GM18858 (cell line): Measurements from ENCODE around the gene NEGR1.

Experiments
- ATAC-seq: cut with Tn5 transposase; IDR thresholded peaks from one replicate; pipeline ENCODE4 v1.9.1; 2021; ENCODE audit not compliant: unreplicated experiment

Gene NEGR1

DNA sequence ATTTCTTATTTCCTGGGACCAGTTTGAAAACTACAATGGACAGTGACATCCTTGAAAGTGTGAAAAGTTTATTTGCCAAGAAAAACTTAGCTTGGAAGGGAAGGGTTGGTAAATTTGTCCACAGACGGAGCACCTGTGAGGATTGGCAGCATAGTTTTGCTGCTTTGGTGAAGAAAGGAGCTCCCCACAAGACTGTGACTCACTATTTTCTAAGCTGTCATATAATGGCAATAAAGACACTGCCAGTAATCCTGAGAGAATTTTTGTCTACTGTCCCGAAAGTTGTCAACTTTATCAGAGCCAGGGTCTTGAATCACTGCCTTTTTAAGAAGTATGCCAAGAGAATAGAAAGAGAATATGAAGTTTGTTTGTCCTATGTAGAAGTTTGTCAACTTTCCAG is 230.8 kb downstream of the NEGR1 start:
- ATAC-seq: no peak

DNA sequence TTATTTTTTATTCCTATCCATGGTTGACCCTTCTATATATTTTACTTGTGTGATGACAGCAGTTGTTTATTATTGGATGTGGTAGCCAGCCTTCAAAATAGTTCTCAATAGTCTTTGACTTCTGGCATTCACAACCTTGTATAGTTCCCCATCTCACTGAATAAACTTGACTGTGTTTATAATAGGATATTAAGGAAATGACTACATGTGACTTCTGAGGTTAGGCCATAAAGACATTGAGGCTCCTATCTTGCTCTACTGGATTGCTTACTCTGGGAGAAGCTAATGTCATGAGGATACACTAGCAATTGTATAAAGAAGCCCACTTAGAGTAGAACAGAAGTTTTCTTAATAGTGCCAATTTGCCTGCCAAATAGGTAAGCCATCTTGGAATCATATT is 231.8 kb downstream of the NEGR1 start:
- ATAC-seq: no peak

- ATAC-seq: peak; percentile 85
Observed at GRCh38 chr1:72037745-72038343, 244.5 kb downstream of the NEGR1 start.

DNA sequence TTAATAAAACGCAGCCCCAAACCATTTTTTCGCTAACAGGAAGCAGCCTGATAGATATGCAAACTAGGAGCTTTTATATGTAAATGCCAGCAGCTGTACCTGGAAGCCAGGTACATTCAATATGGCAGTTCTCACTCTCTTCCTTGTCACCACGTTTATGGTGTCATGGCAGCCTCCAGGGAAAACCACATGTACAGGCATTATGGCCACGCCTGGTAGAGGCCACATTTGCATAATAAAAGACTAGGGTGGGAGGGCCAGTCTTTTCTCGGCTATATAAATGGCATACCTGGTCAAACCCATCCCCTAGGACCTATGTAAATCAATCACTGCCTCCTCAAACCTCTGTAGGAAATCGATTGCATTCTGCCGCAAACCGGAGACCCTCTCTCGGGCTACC is 247.5 kb downstream of the NEGR1 start:
- ATAC-seq: no peak

DNA sequence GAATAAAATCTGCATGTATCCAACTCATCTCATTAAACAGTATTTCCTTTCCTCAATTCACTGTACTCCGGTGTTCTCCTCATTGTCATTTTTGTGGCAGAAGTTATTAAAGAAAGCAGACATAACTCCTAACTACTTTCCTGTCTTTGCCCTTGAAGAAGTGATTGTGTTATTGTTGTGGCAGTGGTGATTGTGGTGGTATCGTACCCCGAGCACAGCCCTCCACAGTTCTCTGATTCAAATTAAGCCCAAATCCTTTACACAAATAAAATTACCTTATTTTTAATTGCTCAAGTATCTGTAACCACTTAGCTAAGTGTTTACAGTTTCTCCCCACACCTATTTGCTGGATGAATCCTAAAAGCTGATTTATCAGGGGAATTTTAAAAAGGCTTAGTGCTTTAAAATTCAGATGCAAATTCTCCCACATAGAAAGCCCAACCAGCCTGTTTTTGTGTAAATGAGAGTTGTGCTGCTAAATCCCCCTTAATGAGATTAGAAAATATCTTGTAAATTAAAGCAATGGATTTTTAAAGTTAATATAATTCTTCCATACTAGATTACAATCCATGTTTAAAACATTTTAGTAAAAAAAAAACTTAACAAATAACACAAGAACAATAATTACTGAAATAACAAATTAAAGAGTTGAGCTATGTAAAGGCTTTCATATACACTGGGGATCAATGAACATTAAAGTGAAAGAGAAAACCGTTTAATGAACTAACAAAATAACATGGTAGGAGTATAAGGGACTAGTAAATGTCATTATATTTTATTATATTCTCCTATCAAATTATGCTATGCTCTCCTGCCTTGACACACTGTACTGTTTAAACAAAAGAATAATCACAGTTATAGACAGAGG is 259.0 kb downstream of the NEGR1 start:
- no peak for ATAC-seq

DNA sequence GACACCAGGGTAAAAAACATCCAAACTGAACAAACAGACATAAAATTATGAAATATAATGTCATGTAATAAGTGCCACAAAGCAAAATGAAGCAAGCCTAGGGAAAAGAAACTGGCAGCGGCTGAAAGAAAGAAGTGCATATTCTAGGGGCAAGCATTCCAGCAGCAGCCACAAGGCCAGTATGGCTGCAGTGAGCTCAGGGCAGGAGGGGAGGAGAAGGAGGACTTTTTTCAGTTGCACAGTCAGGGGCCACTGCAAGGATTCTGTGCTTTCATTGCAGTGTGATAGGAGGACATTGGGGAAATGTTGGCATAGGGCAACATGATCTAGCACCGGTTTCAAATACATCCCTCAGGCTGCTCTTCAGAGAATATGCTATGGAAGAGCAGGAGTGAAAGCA is 263.8 kb downstream of the NEGR1 start:
- no peak for ATAC-seq

GRCh38 chr1:72015006-72015405 is 267.3 kb downstream of the NEGR1 start:
- no peak for ATAC-seq

DNA sequence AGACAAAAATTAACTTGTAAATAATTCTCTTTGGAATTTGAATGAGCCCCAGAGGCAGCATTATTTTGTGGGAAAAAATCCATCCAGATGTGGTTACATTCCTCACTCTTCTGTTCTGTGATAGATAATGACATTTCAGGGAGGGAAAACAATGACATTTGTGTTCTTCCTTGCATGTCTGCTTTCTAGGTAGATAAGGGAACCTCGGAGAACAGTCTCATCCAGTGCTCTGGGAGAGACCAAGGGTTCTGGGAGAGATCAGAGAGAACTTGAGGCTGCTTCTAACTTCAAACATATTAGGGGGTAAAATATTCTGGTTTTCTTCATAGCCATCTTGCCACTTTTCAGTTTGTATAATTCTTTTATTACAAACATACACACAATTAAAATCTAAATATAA is 269.2 kb downstream of the NEGR1 start:
- ATAC-seq: no peak

DNA sequence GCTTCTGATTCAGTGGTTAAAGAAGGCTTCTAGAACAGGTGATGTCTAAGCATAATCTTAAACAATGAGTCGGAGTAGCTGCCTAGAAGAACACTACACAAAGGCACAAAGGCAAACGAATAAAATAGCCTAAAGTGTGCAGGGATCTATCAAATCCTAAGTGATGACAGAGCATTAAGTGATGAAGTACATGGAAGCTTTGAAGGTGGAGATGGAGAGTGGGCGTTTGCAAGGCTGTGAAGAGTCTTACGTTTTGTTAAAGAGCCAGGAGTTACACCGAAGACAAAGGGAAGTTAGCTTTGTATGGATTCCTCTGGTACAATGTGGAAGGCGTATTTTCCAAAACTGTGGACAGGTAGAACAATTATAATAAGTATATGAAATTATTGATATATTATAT is 270.6 kb downstream of the NEGR1 start:
- ATAC-seq: no peak

GRCh38 chr1:72010094-72010431 is 272.3 kb downstream of the NEGR1 start:
- no peak for ATAC-seq

DNA sequence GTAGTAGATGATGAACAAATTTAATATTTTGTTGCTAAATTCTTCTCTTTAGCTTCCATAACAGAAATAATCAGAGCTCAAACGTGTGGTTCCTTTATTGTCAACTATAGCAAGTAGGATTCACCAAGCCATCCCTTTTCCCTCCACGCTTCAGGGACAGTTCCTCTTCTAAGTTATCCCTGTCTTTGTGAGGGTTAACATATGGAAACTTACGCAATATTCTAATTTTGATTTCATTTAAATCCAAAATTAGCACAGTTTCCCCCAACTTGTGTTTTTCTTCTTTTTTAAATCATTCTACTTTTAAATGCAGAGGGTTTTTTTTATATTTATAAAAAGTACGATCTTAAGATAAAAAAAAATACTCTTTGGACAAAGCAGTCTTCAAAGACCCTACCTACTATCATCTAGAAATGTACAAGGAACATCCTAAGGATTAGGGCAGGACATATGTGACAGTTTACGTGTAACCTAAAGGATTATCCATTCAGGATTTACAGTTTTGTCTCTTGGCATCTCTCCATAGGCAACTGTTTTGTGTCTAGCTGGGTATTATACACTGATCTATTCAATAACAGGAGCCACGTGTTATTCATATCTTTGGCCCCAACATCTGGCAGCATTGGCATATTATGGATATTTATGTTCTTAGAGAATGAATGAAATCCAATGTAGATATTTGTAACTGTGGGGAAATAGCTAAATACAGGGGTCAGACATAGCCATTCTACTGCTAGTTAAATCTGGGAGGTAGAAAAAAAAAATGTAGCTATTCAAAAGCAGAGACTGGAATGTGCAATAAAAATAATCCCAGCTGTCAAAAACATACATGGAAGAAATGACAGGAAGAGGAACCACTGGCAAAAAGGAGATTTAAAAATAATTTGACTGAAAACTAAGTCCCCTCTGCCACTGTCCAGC is 272.9 kb downstream of the NEGR1 start:
- ATAC-seq: no peak

GRCh38 chr1:72007312-72007711 is 275.0 kb downstream of the NEGR1 start:
- ATAC-seq: no peak

DNA sequence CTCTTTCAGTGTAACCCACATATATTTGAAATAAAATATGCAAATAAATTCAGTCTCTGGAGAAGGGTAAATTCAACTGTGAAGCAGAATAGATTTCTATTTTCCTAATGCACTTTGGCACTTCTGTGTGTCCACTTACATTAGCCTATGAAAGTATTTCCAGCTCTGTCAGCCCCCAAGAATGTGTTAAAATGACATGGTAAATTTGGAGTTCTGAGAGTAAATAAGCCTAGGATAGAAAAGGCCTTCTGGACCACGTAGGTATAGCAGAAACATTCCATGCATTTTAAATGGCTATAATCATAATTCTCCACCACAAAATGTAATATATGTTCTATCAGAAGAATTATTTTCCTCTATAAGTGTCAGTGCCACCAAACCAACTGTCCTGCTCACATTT is 276.2 kb downstream of the NEGR1 start:
- no peak for ATAC-seq

DNA sequence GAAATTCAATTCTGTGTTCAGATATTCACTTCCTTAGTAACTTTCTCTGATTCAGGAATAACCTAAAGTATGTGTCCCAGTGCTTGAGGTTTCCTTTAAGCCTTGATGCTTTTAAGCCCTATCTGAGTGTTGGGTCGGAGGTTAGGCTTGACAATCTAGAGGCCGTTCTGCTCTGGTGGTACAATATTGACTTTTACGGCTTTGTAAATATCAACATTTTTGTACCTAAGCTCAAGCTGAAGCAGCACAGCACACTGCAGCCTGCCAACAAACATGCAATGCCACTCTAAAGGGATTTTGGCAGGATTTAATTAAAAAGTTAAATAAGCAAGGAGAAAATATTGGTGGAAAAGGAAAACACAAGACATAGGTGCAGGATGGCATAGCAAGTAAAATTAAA is 279.2 kb downstream of the NEGR1 start:
- no peak for ATAC-seq

- no peak for ATAC-seq
Observed at GRCh38 chr1:72000809-72001208, 281.5 kb downstream of the NEGR1 start.

GRCh38 chr1:71994646-71995045 is 287.7 kb downstream of the NEGR1 start:
- no peak for ATAC-seq

DNA sequence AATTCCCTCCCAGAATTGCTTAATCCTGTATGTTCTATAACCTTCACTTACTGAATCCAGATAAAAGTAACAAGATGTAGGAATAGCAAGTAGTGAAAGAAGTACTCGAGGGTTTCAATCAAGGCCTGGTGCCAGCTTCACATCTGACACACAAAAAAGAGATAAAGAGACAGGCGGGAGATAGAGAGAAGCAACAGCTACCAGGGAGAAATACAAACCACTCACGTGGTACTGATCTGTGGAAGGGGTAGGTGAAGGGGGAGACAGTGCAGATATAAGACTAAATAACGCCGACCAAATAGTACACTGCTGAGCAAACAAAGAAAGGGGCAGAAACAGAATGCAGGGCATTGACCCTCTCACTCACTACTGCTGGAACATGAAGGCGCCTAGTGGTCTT is 295.2 kb downstream of the NEGR1 start:
- no peak for ATAC-seq

GRCh38 chr1:71986160-71986559 is 296.2 kb downstream of the NEGR1 start:
- no peak for ATAC-seq

DNA sequence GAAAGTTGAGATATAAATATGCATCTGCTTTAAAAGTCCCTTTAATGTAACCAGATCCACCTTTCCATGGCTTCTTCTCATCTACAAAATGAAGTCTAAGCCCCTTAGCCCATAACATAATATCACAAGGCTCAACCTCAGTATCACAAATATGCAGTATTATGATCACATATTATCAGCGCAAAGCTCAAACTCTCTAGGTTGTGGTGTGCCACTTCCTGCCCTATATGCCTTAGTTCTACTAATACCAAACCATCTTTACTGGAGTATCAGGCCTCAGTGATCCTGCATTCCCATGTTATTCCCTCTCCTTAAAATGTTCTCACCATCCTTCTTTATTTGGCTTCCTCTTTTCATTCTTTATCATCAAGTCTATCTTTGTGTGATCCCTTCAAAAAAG is 301.8 kb downstream of the NEGR1 start:
- no peak for ATAC-seq

- ATAC-seq: no peak
Observed at GRCh38 chr1:71979882-71980281, 302.5 kb downstream of the NEGR1 start.

DNA sequence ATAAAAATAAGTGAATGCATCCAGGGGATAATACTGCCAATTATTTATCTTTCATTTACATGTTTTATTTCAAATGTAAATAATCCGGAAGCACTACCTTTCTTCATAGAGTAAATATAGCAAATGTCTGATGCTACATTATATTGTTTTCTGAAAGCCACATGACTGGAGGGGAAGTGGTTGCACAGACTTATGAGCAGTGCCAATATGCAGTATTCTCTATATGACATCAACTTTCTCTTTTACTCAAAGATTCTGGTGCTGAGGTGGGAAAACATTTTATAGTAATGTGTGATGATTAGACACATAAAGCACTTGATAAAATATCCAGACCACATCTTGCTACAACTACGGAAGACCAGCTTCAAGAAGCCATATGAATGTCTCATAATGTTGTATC is 314.7 kb downstream of the NEGR1 start:
- ATAC-seq: peak; percentile 72

DNA sequence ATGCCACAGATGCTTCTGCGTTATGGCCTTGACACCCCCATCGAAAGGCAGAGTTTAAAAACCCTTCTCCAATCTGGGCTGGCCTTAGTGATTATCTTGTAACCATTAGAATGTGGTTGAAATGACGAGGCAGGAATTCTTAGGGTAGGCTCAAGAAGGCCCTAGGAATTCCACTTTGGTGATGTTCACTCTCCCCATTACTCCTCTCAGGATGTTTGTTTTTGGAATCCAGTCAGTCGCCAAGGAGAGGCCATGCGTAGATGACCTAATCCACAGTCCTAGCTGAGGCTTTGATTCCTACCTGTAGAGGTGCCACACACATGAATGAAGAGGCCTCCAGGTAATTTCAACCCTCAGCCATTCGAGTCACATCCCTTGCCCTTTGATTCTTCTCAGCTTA is 318.2 kb downstream of the NEGR1 start:
- no peak for ATAC-seq
